ENCODE data around the gene SH3RF3. TPM values are rescaled to one million over a fixed set of nuclear protein-coding genes. Genes with fewer than 3 reads are reported as not detected.

SH3RF3 gene
- total RNA-seq, 1 experiment from 2014 or later = not detected

DNA sequence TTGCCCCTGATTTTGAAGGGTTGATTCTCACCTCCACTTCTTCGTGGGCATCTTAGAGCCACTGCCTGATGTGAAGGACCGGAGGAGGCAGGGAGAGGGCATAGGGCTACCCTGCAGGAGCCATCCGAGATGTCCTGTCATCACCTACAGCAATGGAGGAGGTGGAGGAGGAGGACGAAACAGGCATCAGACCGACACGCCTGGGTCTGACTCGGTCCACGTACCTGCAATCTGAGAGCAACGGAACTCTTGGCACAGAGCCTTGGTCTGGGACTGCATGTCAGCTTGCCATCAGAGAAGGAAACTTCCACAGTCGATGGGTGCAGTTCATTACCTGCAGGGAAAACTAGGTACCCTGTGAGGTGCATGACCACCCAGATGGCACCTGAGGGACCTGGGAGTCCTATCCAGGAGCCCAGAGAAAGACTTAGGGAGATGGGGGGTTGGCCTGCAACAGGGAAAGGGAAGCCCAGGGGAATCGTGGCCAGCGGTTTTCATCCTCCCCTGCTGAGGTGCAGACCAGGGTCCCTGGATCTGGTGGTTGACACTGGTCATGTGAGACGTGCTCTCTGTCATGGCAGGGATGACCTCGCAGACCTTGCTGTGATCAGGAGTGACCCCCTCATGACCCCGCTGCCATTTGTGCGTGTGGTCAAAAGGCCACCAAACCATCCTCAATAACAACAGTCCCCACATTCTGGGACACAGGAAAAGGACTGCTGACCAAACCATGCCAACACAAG lies 293.9 kb downstream of the SH3RF3 start (continued):
- TF ChIP-seq, protein P1, sequence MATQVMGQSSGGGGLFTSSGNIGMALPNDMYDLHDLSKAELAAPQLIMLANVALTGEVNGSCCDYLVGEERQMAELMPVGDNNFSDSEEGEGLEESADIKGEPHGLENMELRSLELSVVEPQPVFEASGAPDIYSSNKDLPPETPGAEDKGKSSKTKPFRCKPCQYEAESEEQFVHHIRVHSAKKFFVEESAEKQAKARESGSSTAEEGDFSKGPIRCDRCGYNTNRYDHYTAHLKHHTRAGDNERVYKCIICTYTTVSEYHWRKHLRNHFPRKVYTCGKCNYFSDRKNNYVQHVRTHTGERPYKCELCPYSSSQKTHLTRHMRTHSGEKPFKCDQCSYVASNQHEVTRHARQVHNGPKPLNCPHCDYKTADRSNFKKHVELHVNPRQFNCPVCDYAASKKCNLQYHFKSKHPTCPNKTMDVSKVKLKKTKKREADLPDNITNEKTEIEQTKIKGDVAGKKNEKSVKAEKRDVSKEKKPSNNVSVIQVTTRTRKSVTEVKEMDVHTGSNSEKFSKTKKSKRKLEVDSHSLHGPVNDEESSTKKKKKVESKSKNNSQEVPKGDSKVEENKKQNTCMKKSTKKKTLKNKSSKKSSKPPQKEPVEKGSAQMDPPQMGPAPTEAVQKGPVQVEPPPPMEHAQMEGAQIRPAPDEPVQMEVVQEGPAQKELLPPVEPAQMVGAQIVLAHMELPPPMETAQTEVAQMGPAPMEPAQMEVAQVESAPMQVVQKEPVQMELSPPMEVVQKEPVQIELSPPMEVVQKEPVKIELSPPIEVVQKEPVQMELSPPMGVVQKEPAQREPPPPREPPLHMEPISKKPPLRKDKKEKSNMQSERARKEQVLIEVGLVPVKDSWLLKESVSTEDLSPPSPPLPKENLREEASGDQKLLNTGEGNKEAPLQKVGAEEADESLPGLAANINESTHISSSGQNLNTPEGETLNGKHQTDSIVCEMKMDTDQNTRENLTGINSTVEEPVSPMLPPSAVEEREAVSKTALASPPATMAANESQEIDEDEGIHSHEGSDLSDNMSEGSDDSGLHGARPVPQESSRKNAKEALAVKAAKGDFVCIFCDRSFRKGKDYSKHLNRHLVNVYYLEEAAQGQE (IDR thresholded peaks at IDR 0.05; ENCODE audit: low read depth) = no peak
- no peak for TF ChIP-seq POLR2AphosphoS5 (IDR thresholded peaks at IDR 0.05; ENCODE audit: low read depth, low read length)
- TF ChIP-seq SP1 (IDR thresholded peaks at IDR 0.05; ENCODE audit: low read depth) = no peak

DNA sequence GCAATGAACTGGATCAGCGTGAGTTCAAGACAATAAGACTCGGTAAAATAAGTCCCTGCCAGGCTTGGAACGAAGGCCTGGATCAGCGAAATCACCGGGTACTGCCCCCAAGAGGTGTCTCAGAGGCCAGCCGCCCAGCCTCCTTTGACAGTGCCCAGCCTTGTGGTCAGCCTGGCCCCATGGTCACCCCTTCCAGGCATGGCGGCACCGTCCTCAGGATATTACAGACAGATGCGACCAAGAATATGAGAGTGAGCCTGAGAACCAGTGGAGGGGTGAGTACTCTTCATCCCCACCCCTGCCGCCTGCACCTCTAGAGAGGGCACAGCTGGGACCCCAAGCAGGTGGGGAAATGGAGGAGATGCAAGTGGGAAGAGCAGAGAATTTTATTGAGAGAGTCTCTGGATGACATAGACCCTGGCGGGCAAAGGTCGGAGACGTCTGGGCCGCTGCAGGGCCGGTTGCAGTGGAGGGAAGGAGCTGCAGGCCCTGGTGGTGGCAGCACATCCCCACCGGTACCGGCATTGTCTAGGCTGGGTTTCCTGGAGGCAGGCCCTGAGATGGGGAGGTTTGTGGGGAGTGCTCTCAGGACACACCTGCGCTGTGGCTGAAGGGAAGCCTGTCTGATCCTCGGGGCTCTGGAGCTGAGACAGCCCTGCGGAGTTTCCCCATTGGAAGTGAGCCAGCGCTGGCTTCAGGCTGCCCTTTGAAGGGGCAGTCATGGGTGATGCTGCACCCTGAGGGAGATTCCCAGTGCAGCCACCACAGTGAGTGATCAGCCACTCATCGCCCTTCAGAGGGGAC lies 294.8 kb downstream of the SH3RF3 start:
- no peaks in the 10 kb centered on the region for H4K20me1 ChIP-seq (ENCODE audit: insufficient read depth)
- H3K36me3 ChIP-seq (ENCODE audit: control insufficient read depth in 1 of 2, insufficient read depth in 2 of 2, low read length in 2 of 2) = no peaks in the 10 kb centered on the region
- ChIA-PET CTCF (no interaction called here), POLR2A (no interaction called here), RAD21 (ENCODE audit: low non-redundant PET in 1 of 2, low total read pairs in 2 of 2, uncharacterized antibody in 2 of 2, unreplicated experiment in 2 of 2) (no interaction called here)
- no peak overlapping the region for H2AFZ ChIP-seq (ENCODE audit: low read depth, low read length, poor library complexity, severe bottlenecking)
- no peaks in the 10 kb centered on the region for H3K4me1 ChIP-seq (ENCODE audit: control insufficient read depth in 1 of 2, insufficient read depth in 2 of 2, low read length in 2 of 2)
- no TSS peak for BruUV-seq (replicated peaks)
- no peak overlapping the region for H3K9ac ChIP-seq (ENCODE audit: low read length)
- H3K9me2 ChIP-seq (ENCODE audit: insufficient read depth) = no peaks in the 10 kb centered on the region
- no peaks in the 10 kb centered on the region for H3K79me2 ChIP-seq (ENCODE audit: insufficient read depth, low read length)
- H3K4me3 ChIP-seq (replicated peaks in 1 of 2; ENCODE audit: low read depth in 1 of 2, low read length in 2 of 2) = no peak overlapping the region
- TF ChIP-seq CBX3 (IDR thresholded peaks at IDR 0.05; ENCODE audit: low read depth) (no peak), RAD21 (IDR thresholded peaks at IDR 0.05; ENCODE audit: low read depth) (peak; percentile 19; the same call in 1 of the 2 replicates), EZH2 (IDR thresholded peaks at IDR 0.05) (no peak)
- TF ChIP-seq, protein P2, sequence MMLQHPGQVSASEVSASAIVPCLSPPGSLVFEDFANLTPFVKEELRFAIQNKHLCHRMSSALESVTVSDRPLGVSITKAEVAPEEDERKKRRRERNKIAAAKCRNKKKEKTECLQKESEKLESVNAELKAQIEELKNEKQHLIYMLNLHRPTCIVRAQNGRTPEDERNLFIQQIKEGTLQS (IDR thresholded peaks at IDR 0.05) = no peak
- H3K4me2 ChIP-seq (ENCODE audit: low read length) = no peak overlapping the region
- ATAC-seq (no peak), DNase-seq (ENCODE audit: low read depth, low spot score) (no peak)
- H3K27ac ChIP-seq (ENCODE audit: low read depth, low read length) = no peak overlapping the region
- intact Hi-C loops (cut with micrococcal nuclease) = no loop called here
- H3K9me3 ChIP-seq (ENCODE audit: control insufficient read depth in 1 of 2, insufficient read depth in 1 of 2, low read depth in 1 of 2, low read length in 2 of 2) = no peaks in the 10 kb centered on the region
- H3K27me3 ChIP-seq (ENCODE audit: insufficient read depth, low read length) = peaks cover 7% of the 10 kb centered on the region; the same call in 1 of the 2 replicates

All from HCT116 (cell line).